ENCODE results near the gene NAA60.
"Not testable (repeated sequence)": the region's sequence is repeated elsewhere in the genome, so short reads cannot be mapped to it uniquely, and the experiment has no call there.

NAA60 gene

GRCh38 chr16:3490911-3491629, 47.6 kb downstream of the NAA60 start:
- no peak overlapping the region for H3K4me3 ChIP-seq (ENCODE audit: low read depth, low read length)
- DNase-seq (ENCODE audit: low read depth) = no peak
- TF ChIP-seq CTCF (conservative IDR thresholded peaks at IDR 0.05; ENCODE audit: low read depth, low read length) = peak; percentile 17

- DNase-seq (ENCODE audit: low read depth) = no peak
- TF ChIP-seq CTCF (conservative IDR thresholded peaks at IDR 0.05; ENCODE audit: low read depth, low read length) = no peak
- no peak overlapping the region for H3K4me3 ChIP-seq (ENCODE audit: low read depth, low read length)
These were observed 48.9 kb downstream of the NAA60 start for GRCh38 chr16:3492356-3492755.

- H3K4me3 ChIP-seq (ENCODE audit: low read depth, low read length) = no peak overlapping the region
- no peak for TF ChIP-seq CTCF (conservative IDR thresholded peaks at IDR 0.05; ENCODE audit: low read depth, low read length)
- DNase-seq (ENCODE audit: low read depth) = no peak
These were observed 51.0 kb downstream of the NAA60 start for GRCh38 chr16:3494386-3494973.

- no peak within 1 kb of the TSS for H3K4me3 ChIP-seq (ENCODE audit: low read depth, low read length)
- DNase-seq (ENCODE audit: low read depth) = no peak
- no peak for TF ChIP-seq CTCF (conservative IDR thresholded peaks at IDR 0.05; ENCODE audit: low read depth, low read length)
These were observed 51.7 kb downstream of the NAA60 start, which contains the start of gene C16orf90 for GRCh38 chr16:3495176-3495575. C16orf90 (minus strand) TSS chr16:3495489; CDS start chr16:3495421, 68 bp downstream.

GRCh38 chr16:3496386-3496785, 52.9 kb downstream of the NAA60 start:
- no peak for TF ChIP-seq CTCF (conservative IDR thresholded peaks at IDR 0.05; ENCODE audit: low read depth, low read length)
- H3K4me3 ChIP-seq (ENCODE audit: low read depth, low read length) = no peak overlapping the region
- no peak for DNase-seq (ENCODE audit: low read depth)

GRCh38 chr16:3497771-3498170, 54.3 kb downstream of the NAA60 start:
- TF ChIP-seq CTCF (conservative IDR thresholded peaks at IDR 0.05; ENCODE audit: low read depth, low read length) = no peak
- DNase-seq (ENCODE audit: low read depth) = no peak
- no peak overlapping the region for H3K4me3 ChIP-seq (ENCODE audit: low read depth, low read length)

GRCh38 chr16:3498988-3499387, 55.5 kb downstream of the NAA60 start:
- TF ChIP-seq CTCF (conservative IDR thresholded peaks at IDR 0.05; ENCODE audit: low read depth, low read length) = no peak
- DNase-seq (ENCODE audit: low read depth) = no peak
- H3K4me3 ChIP-seq (ENCODE audit: low read depth, low read length) = no peak overlapping the region

GRCh38 chr16:3501412-3501761, 57.9 kb downstream of the NAA60 start:
- H3K4me3 ChIP-seq (ENCODE audit: low read depth, low read length) = peak overlapping the region; percentile 94
- DNase-seq (ENCODE audit: low read depth) = not testable (repeated sequence)
